IMR-90 (cell line): ENCODE measurements around the gene COL4A2. TPM values are rescaled to one million over a fixed set of nuclear protein-coding genes. Genes with fewer than 3 reads are reported as not detected.
A peak's percentile ranks its signal among the peaks of the same experiment; 100 is the strongest.

Experiments
- ATAC-seq: fragments of 200-7000 bp; cut with Tn5 transposase; 2 replicates; pipeline ENCODE4 v1.9.1; 2020; ENCODE audit warnings: low read depth, mild to moderate bottlenecking, moderate library complexity
- BruUV-seq: library from RNA; stranded (reverse); fragments of 400-500 nt; replicated peaks from 2 replicates; lab custom pipeline; 2021; lab: Mats Ljungman, UMichigan
- CTCF ChIA-PET: fragments of 300-600 bp; formaldehyde crosslinking; extraction: SDS; loops from one replicate; lab custom pipeline; 2021; ENCODE audit warnings: antibody characterized with exemption; lab: Yijun Ruan, JAX
- POLR2A ChIA-PET: fragments of 300-600 bp; sonication (Branson Sonifier 250); formaldehyde crosslinking; loops from one replicate; lab custom pipeline; 2022; ENCODE audit warnings: antibody characterized with exemption; ENCODE audit not compliant: unreplicated experiment; lab: Charles Lee
- DNase-seq: peaks from one replicate; pipeline ENCODE4 v3.0.0; 2013
- H2AFZ ChIP-seq: replicated peaks from 2 replicates; pipeline ENCODE3; 2013; ENCODE audit warnings: low read length, mild to moderate bottlenecking; ENCODE audit not compliant: poor library complexity
- H2AK5ac ChIP-seq: 2 replicates; pipeline ENCODE4 v1.6.1; 2013; ENCODE audit warnings: low read depth, low read length, inconsistent platforms
- H2AK9ac ChIP-seq: replicated peaks from 2 replicates; pipeline ENCODE3; 2013; ENCODE audit warnings: mild to moderate bottlenecking, low read depth, low read length, moderate library complexity; ENCODE audit not compliant: poor library complexity
- H2BK120ac ChIP-seq: 2 replicates; pipeline ENCODE4 v1.6.1; 2013; ENCODE audit warnings: low read depth, low read length, inconsistent platforms
- H2BK15ac ChIP-seq: 3 replicates; pipeline ENCODE4 v1.6.1; 2013; ENCODE audit warnings: low read depth, low read length, inconsistent platforms
- H2BK20ac ChIP-seq: 2 replicates; pipeline ENCODE4 v1.6.1; 2013; ENCODE audit warnings: low read depth, mild to moderate bottlenecking, inconsistent platforms, low read length, moderate library complexity
- H2BK5ac ChIP-seq: 2 replicates; pipeline ENCODE4 v1.6.1; 2013; ENCODE audit warnings: mild to moderate bottlenecking, low read depth, low read length, inconsistent platforms; ENCODE audit not compliant: poor library complexity, severe bottlenecking
- H3K14ac ChIP-seq: replicated peaks from 2 replicates; pipeline ENCODE4 v1.6.1; 2013; ENCODE audit warnings: low read depth, low read length, inconsistent platforms
- H3K18ac ChIP-seq: 2 replicates; pipeline ENCODE4 v1.6.1; 2013; ENCODE audit warnings: low read depth, low read length, control low read depth
- H3K23ac ChIP-seq: 2 replicates; pipeline ENCODE4 v1.6.1; 2013; ENCODE audit warnings: low read depth, low read length, inconsistent platforms
- H3K27ac ChIP-seq: 2 replicates; pipeline ENCODE4 v1.5.1; 2013; ENCODE audit warnings: mild to moderate bottlenecking, control low read depth, low read length; ENCODE audit not compliant: insufficient read depth
- H3K27me3 ChIP-seq: 2 replicates; pipeline ENCODE4 v1.6.1; 2013; ENCODE audit warnings: low read length; ENCODE audit not compliant: control insufficient read depth, insufficient read depth
- H3K36me3 ChIP-seq: 2 replicates; pipeline ENCODE4 v1.6.1; 2013; ENCODE audit warnings: low read length, mixed read lengths; ENCODE audit not compliant: control insufficient read depth, insufficient read depth
- H3K4ac ChIP-seq: 2 replicates; pipeline ENCODE4 v1.6.1; 2013; ENCODE audit warnings: low read depth, low read length, inconsistent platforms
- H3K4me1 ChIP-seq: 2 replicates; pipeline ENCODE4 v1.6.1; 2013; ENCODE audit warnings: low read length, mixed read lengths; ENCODE audit not compliant: control insufficient read depth, insufficient read depth
- H3K4me2 ChIP-seq: 2 replicates; pipeline ENCODE4 v1.6.1; 2013; ENCODE audit warnings: low read depth, mild to moderate bottlenecking, control low read depth, low read length, moderate library complexity
- H3K4me3 ChIP-seq: 2 replicates; pipeline ENCODE4 v1.5.1; 2013; ENCODE audit warnings: low read depth, mild to moderate bottlenecking, control low read depth, low read length, moderate library complexity; ENCODE audit not compliant: insufficient read depth
- H3K56ac ChIP-seq: 2 replicates; pipeline ENCODE4 v1.6.1; 2013; ENCODE audit warnings: low read length, inconsistent platforms; ENCODE audit not compliant: insufficient read depth; ENCODE audit errors: extremely low read depth
- H3K79me1 ChIP-seq, 2 experiments: 2 replicates each; pipeline ENCODE4 v1.6.1; 2013; ENCODE audit warnings: low read length in 2 of 2, inconsistent platforms in 1 of 2, low read depth in 1 of 2
- H3K9ac ChIP-seq: 2 replicates; pipeline ENCODE4 v1.6.1; 2013; ENCODE audit warnings: low read depth, low read length, control low read depth
- H3K9me1 ChIP-seq: 2 replicates; pipeline ENCODE4 v1.6.1; 2013; ENCODE audit warnings: low read length, inconsistent platforms; ENCODE audit not compliant: insufficient read depth
- H3K9me3 ChIP-seq: 2 replicates; pipeline ENCODE4 v1.6.1; 2013; ENCODE audit warnings: low read length; ENCODE audit not compliant: control insufficient read depth, insufficient read depth
- H4K20me1 ChIP-seq: 2 replicates; pipeline ENCODE4 v1.6.1; 2013; ENCODE audit warnings: low read length, inconsistent platforms; ENCODE audit not compliant: insufficient read depth
- H4K5ac ChIP-seq: 2 replicates; pipeline ENCODE4 v1.6.1; 2013; ENCODE audit warnings: mild to moderate bottlenecking, low read depth, low read length, control low read depth
- H4K8ac ChIP-seq, 2 experiments: 2 replicates each; pipeline ENCODE4 v1.6.1; 2013; ENCODE audit warnings: low read depth in 2 of 2, low read length in 2 of 2, control low read depth in 1 of 2, inconsistent platforms in 1 of 2
- H4K91ac ChIP-seq: 2 replicates; pipeline ENCODE4 v1.6.1; 2013; ENCODE audit warnings: low read depth, low read length, inconsistent platforms; ENCODE audit not compliant: insufficient read depth
- BHLHE40 ChIP-seq: fragments of 150-350 bp; IDR thresholded peaks from 2 replicates; pipeline ENCODE4 v1.6.1; 2016; ENCODE audit warnings: mild to moderate bottlenecking, low read depth, low read length
- MAFK ChIP-seq: IDR thresholded peaks from 2 replicates; pipeline ENCODE4 v1.6.1; 2012; ENCODE audit warnings: low read depth, low read length, improper control_type of control experiment
- MAZ ChIP-seq: IDR thresholded peaks from 2 replicates; pipeline ENCODE4 v1.6.1; 2012; ENCODE audit warnings: low read depth, mild to moderate bottlenecking, low read length, improper control_type of control experiment, moderate library complexity, borderline replicate concordance
- MXI1 ChIP-seq: IDR thresholded peaks from 2 replicates; pipeline ENCODE4 v1.6.1; 2012; ENCODE audit warnings: low read depth, mild to moderate bottlenecking, low read length, moderate library complexity, borderline replicate concordance
- NFE2L2 ChIP-seq: fragments of 150-350 bp; IDR thresholded peaks from 2 replicates; pipeline ENCODE4 v1.6.1; 2016; ENCODE audit warnings: low read depth, mild to moderate bottlenecking, low read length
- POLR2A ChIP-seq: IDR thresholded peaks from 2 replicates; pipeline ENCODE4 v1.6.1; 2012; ENCODE audit warnings: mild to moderate bottlenecking, low read depth, low read length
- RAD21 ChIP-seq: IDR thresholded peaks from 2 replicates; pipeline ENCODE4 v1.6.1; 2012; ENCODE audit warnings: low read length, improper control_type of control experiment
- RCOR1 ChIP-seq: IDR thresholded peaks from 2 replicates; pipeline ENCODE4 v1.6.1; 2012; ENCODE audit warnings: mild to moderate bottlenecking, low read length, improper control_type of control experiment; ENCODE audit not compliant: insufficient replicate concordance
- RFX5 ChIP-seq: IDR thresholded peaks from 2 replicates; pipeline ENCODE4 v1.8.0; 2012; ENCODE audit warnings: low read depth, mild to moderate bottlenecking, low read length, moderate library complexity
- SMC3 ChIP-seq: fragments of 150-350 bp; IDR thresholded peaks from 2 replicates; pipeline ENCODE4 v1.6.1; 2016; ENCODE audit warnings: low read depth, mild to moderate bottlenecking, antibody characterized with exemption, low read length, moderate library complexity
- WGBS, 2 experiments: methylation state at CpG; one replicate each; pipeline versions ENCODE4 v1.1.5 to v1.1.7; 2013; ENCODE audit warnings: missing lambda C conversion rate in 2 of 2; ENCODE audit not compliant: insufficient read length in 1 of 2; ENCODE audit errors: extremely low coverage in 2 of 2; 5-methylcytosine and 5-hydroxymethylcytosine counted together
- dilution Hi-C: fragments of 300-500 bp; cut with HindIII; formaldehyde crosslinking; loops from one replicate; pipeline ENCODE4 v1.14.3; 2018; ENCODE audit warnings: low sequenced_read_pairs; ENCODE audit not compliant: unreplicated experiment
- in situ Hi-C: fragments of 300-500 bp; cut with MboI; formaldehyde crosslinking; loops from 3 replicates; pipeline ENCODE4 v1.14.3; 2019; ENCODE audit warnings: low sequenced_read_pairs, inconsistent platforms, mixed read lengths
- intact Hi-C: fragments of 100-400 bp; cut with micrococcal nuclease; formaldehyde crosslinking; loops from 2 replicates; pipeline ENCODE4 v1.10.0; 2022
- polyA plus RNA-seq, 3 experiments: library from polyadenylated mRNA; depleted of rRNA; stranded (reverse); fragments of >200 nt; gene quantifications; 2 replicates each; pipeline ENCODE4 v1.2.3, GENCODE V29; 2012; ENCODE audit warnings: low replicate concordance in 1 of 3
- total RNA-seq: library from RNA; depleted of rRNA; stranded (reverse); fragments of >200 nt; gene quantifications from 2 replicates; pipeline ENCODE4 v1.2.3, GENCODE V29; 2012
- TF ChIP-seq, protein P1 (sequence below): conservative IDR thresholded peaks from 2 replicates; pipeline ENCODE4 v1.5.1; 2012; ENCODE audit warnings: mild to moderate bottlenecking, low read depth, low read length, improper control_type of control experiment

COL4A2 gene
- total and polyA plus RNA-seq, 2 of the 4 experiments (the other 2 are of a cell fraction): 90.7 to 457 TPM

GRCh38 chr13:110404321-110404720 is 97.2 kb downstream of the COL4A2 start:
- WGBS, 2 experiments: 80% methylated on average over 1 of the region's 4 CpGs; no CpG with 5 or more reads in 1 of the 2 experiments
- H3K4me2 ChIP-seq: no peak overlapping the region
- dilution Hi-C loops (no loop called here), in situ Hi-C loops (no loop called here), intact Hi-C loops (no loop called here)
- H3K27me3 ChIP-seq: no peaks in the 10 kb centered on the region
- peak overlapping the region; percentile 27 for H3K18ac ChIP-seq
- peak overlapping the region; percentile 91 for H4K5ac ChIP-seq
- peak overlapping the region; percentile 88 for H3K56ac ChIP-seq
- CTCF ChIA-PET: interaction anchor here (0.6 kb wide), 1 partner anchor 179 kb away, joined by 3 read pairs; no protein-coding TSS in a partner anchor
- POLR2A ChIA-PET: no interaction called here
- no peak overlapping the region for H2AFZ ChIP-seq
- peak overlapping the region; percentile 99 for H2BK5ac ChIP-seq
- peak overlapping the region; percentile 94 for H2BK120ac ChIP-seq
- H3K27ac ChIP-seq: peak overlapping the region; percentile 75
- no peak overlapping the region for H3K4me3 ChIP-seq
- H4K20me1 ChIP-seq: 0 out of 2 replicates have a peak, but pooled peaks cover 6% of the 10 kb centered on the region
- peaks cover 38% of the 10 kb centered on the region for H3K9me1 ChIP-seq
- peaks cover 17% of the 10 kb centered on the region for H3K36me3 ChIP-seq
- DNase-seq (no peak), ATAC-seq (no peak)
- peak overlapping the region; percentile 96 for H2BK20ac ChIP-seq
- H3K9me3 ChIP-seq: no peaks in the 10 kb centered on the region
- TF ChIP-seq RFX5 (no peak), MAFK (no peak), NFE2L2 (no peak), BHLHE40 (no peak), MXI1 (no peak), RAD21 (no peak), SMC3 (no peak), RCOR1 (no peak), POLR2A (no peak; the same call in 1 of the 2 replicates), MAZ (no peak)
- TF ChIP-seq, protein P1, sequence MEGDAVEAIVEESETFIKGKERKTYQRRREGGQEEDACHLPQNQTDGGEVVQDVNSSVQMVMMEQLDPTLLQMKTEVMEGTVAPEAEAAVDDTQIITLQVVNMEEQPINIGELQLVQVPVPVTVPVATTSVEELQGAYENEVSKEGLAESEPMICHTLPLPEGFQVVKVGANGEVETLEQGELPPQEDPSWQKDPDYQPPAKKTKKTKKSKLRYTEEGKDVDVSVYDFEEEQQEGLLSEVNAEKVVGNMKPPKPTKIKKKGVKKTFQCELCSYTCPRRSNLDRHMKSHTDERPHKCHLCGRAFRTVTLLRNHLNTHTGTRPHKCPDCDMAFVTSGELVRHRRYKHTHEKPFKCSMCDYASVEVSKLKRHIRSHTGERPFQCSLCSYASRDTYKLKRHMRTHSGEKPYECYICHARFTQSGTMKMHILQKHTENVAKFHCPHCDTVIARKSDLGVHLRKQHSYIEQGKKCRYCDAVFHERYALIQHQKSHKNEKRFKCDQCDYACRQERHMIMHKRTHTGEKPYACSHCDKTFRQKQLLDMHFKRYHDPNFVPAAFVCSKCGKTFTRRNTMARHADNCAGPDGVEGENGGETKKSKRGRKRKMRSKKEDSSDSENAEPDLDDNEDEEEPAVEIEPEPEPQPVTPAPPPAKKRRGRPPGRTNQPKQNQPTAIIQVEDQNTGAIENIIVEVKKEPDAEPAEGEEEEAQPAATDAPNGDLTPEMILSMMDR: no peak
- peak overlapping the region; percentile 34; the same call in 1 of the 2 replicates for H3K9ac ChIP-seq
- H3K79me1 ChIP-seq: peaks cover 44 to 85% of the 10 kb centered on the region in 2 experiments
- H4K91ac ChIP-seq: peak overlapping the region; percentile 97
- peak overlapping the region; percentile 26 for H2AK9ac ChIP-seq
- peak overlapping the region; percentile 94; the same call in 2 of the 3 replicates for H2BK15ac ChIP-seq
- H4K8ac ChIP-seq: peak overlapping the region; percentile 85 to 92
- peak overlapping the region; percentile 91 for H2AK5ac ChIP-seq
- BruUV-seq: no TSS peak
- peaks cover 43% of the 10 kb centered on the region for H3K4me1 ChIP-seq
- H3K14ac ChIP-seq: peak overlapping the region; percentile 87
- H3K23ac ChIP-seq: peak overlapping the region; percentile 90
- peak overlapping the region; percentile 91 for H3K4ac ChIP-seq
